ENCODE results near the gene STK11. TPM values are rescaled to one million over a fixed set of nuclear protein-coding genes. Genes with fewer than 3 reads are reported as not detected.

Gene STK11
- total RNA-seq, 2 experiments from 2014 or later, result 76.5 to 78.4 TPM

DNA sequence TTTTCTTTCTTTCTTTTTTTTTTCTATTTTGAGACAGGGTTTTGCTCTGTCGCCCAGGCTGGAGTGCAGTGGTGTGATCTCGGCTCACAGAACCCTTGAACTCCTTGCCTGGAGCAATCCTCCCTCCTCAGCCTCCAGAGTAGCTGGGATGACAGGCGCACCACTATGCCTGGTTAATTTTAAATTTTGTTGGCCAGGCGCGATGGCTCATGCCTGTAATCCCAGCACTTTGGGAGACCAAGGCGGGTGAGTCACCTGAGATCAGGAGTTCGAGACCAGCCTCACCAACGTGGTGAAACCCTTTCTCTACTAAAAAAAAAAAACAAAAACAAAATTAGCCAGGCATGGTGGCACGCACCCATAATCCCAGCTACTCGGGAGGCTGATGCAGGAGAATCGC, 22.9 kb upstream of the STK11 start:
- no peak overlapping the region for H3K4me2 ChIP-seq (ENCODE audit: low read length)
- intact Hi-C loops (cut with micrococcal nuclease; ENCODE audit: unreplicated experiment), result no loop called here
- H3K4me1 ChIP-seq (ENCODE audit: insufficient read depth, low read length, poor library complexity, severe bottlenecking), result peaks cover 7% of the 10 kb centered on the region
- POLR2A ChIA-PET, result no interaction called here
- no TSS peak for BruUV-seq (replicated peaks)
- no peaks in the 10 kb centered on the region for H3K9me3 ChIP-seq (ENCODE audit: low read length)
- no peaks in the 10 kb centered on the region for H3K79me2 ChIP-seq (ENCODE audit: insufficient read depth, low read depth, low read length)
- no peaks in the 10 kb centered on the region for H4K20me1 ChIP-seq (ENCODE audit: insufficient read depth, low read length)
- no peak overlapping the region for H2AFZ ChIP-seq (ENCODE audit: low read length)
- no peak overlapping the region for H3K27ac ChIP-seq (ENCODE audit: low read depth, low read length, poor library complexity, severe bottlenecking)
- no peak for DNase-seq (ENCODE audit: low spot score)
- H3K9me2 ChIP-seq (ENCODE audit: insufficient read depth, low read length), result no peaks in the 10 kb centered on the region
- TF ChIP-seq EZH2phosphoT487 (IDR thresholded peaks at IDR 0.05; ENCODE audit: borderline replicate concordance, low read depth, low read length), result no peak
- TF ChIP-seq, protein P1, sequence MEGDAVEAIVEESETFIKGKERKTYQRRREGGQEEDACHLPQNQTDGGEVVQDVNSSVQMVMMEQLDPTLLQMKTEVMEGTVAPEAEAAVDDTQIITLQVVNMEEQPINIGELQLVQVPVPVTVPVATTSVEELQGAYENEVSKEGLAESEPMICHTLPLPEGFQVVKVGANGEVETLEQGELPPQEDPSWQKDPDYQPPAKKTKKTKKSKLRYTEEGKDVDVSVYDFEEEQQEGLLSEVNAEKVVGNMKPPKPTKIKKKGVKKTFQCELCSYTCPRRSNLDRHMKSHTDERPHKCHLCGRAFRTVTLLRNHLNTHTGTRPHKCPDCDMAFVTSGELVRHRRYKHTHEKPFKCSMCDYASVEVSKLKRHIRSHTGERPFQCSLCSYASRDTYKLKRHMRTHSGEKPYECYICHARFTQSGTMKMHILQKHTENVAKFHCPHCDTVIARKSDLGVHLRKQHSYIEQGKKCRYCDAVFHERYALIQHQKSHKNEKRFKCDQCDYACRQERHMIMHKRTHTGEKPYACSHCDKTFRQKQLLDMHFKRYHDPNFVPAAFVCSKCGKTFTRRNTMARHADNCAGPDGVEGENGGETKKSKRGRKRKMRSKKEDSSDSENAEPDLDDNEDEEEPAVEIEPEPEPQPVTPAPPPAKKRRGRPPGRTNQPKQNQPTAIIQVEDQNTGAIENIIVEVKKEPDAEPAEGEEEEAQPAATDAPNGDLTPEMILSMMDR (conservative IDR thresholded peaks at IDR 0.05; ENCODE audit: low read length), result no peak
- no peak overlapping the region for H3K4me3 ChIP-seq (ENCODE audit: low read depth, low read length, poor library complexity, severe bottlenecking)
- CTCF ChIA-PET (ENCODE audit: unreplicated experiment), result interaction anchor here (0.6 kb wide), 1 partner anchor 70 kb away, joined by 11 read pairs; no protein-coding TSS in a partner anchor
- no peaks in the 10 kb centered on the region for H3K36me3 ChIP-seq (ENCODE audit: insufficient read depth, low read length)

DNA sequence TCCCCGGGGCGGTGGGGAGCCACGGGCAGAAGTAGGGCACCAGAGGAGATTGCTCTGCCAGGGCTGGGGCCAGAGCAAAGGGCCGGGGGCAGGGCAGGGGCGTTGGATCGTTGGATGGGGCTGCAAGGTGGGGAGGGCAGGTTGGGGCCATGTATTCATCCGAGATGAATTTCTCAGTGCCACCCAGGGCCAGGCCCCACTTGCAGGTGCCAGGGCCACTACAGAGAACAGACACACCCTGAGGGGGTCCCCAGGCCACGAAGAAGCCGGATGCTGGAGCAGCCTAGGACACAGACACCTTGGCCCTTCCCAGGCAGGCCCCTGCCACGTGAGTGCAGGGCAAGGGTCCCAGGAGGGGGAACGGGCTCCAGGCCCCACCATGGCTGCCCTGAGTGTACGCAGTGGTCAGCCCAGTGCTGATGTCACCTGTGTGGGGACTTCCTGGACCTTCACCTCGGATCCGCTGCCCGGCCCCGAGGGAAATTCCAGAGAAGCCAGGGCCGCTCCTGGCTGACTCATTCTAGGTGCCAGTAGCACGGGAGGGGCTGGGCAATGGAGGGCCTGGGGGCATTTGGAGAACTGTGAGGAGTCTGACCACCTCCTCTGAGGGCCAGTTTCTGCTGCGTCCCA, 21.9 kb upstream of the STK11 start:
- Histone ChIP-seq H4K20me1 (ENCODE audit: insufficient read depth, low read length) (no peaks in the 10 kb centered on the region), H3K4me1 (ENCODE audit: insufficient read depth, low read length, poor library complexity, severe bottlenecking) (peaks cover 7% of the 10 kb centered on the region), H3K4me3 (ENCODE audit: low read depth, low read length, poor library complexity, severe bottlenecking) (no peak overlapping the region), H3K36me3 (ENCODE audit: insufficient read depth, low read length) (no peaks in the 10 kb centered on the region), H3K4me2 (ENCODE audit: low read length) (no peak overlapping the region), H3K9me2 (ENCODE audit: insufficient read depth, low read length) (no peaks in the 10 kb centered on the region), H3K9me3 (ENCODE audit: low read length) (no peaks in the 10 kb centered on the region), H2AFZ (ENCODE audit: low read length) (no peak overlapping the region), H3K27ac (ENCODE audit: low read depth, low read length, poor library complexity, severe bottlenecking) (no peak overlapping the region), H3K79me2 (ENCODE audit: insufficient read depth, low read depth, low read length) (no peaks in the 10 kb centered on the region)
- BruUV-seq (replicated peaks), result no TSS peak
- no peak for TF ChIP-seq EZH2phosphoT487 (IDR thresholded peaks at IDR 0.05; ENCODE audit: borderline replicate concordance, low read depth, low read length)
- TF ChIP-seq, protein P1 (conservative IDR thresholded peaks at IDR 0.05; ENCODE audit: low read length), result no peak
- ChIA-PET POLR2A (no interaction called here), CTCF (ENCODE audit: unreplicated experiment) (no interaction called here)
- intact Hi-C loops (cut with micrococcal nuclease; ENCODE audit: unreplicated experiment), result no loop called here
- DNase-seq (ENCODE audit: low spot score), result no peak

DNA sequence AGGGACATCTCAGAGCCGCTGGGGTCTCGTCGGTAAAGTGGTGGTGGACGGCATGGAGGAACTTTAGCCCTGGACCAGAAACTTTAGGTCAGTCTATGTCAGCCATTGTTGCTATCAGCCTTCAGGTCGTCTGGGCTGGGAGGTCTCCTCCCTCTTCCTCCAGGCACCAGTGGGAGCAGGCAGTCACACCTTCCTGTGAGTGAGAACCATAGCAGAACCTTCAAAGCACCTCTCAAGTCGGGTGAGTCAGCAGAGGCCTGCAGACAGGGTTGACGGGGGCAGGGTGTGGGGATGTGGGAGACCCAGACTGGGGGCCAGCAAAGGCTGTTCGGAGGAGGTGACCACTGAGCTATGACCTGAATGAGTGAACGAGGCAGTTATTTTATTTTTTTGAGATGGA, 16.2 kb upstream of the STK11 start:
- H3K9me3 ChIP-seq (ENCODE audit: low read length), result no peaks in the 10 kb centered on the region
- H3K4me1 ChIP-seq (ENCODE audit: insufficient read depth, low read length, poor library complexity, severe bottlenecking), result peaks cover 5% of the 10 kb centered on the region
- ChIA-PET CTCF (ENCODE audit: unreplicated experiment) (no interaction called here), POLR2A (no interaction called here)
- TF ChIP-seq, protein P1 (conservative IDR thresholded peaks at IDR 0.05; ENCODE audit: low read length), result no peak
- TF ChIP-seq EZH2phosphoT487 (IDR thresholded peaks at IDR 0.05; ENCODE audit: borderline replicate concordance, low read depth, low read length), result no peak
- H4K20me1 ChIP-seq (ENCODE audit: insufficient read depth, low read length), result no peaks in the 10 kb centered on the region
- DNase-seq (ENCODE audit: low spot score), result no peak
- H3K79me2 ChIP-seq (ENCODE audit: insufficient read depth, low read depth, low read length), result no peaks in the 10 kb centered on the region
- no peaks in the 10 kb centered on the region for H3K9me2 ChIP-seq (ENCODE audit: insufficient read depth, low read length)
- intact Hi-C loops (cut with micrococcal nuclease; ENCODE audit: unreplicated experiment), result no loop called here
- H3K27ac ChIP-seq (ENCODE audit: low read depth, low read length, poor library complexity, severe bottlenecking), result no peak overlapping the region
- no peak overlapping the region for H3K4me3 ChIP-seq (ENCODE audit: low read depth, low read length, poor library complexity, severe bottlenecking)
- no peak overlapping the region for H3K4me2 ChIP-seq (ENCODE audit: low read length)
- no peak overlapping the region for H2AFZ ChIP-seq (ENCODE audit: low read length)
- no peaks in the 10 kb centered on the region for H3K36me3 ChIP-seq (ENCODE audit: insufficient read depth, low read length)
- no TSS peak for BruUV-seq (replicated peaks)
